HG03354 (cell line): ENCODE results near the gene NUP93.
"Not testable (repeated sequence)": the region's sequence is repeated elsewhere in the genome, so short reads cannot be mapped to it uniquely, and the experiment has no call there.

Experiments
- ATAC-seq: cut with Tn5 transposase; IDR thresholded peaks from one replicate; pipeline ENCODE4 v1.9.1; 2021; ENCODE audit warnings: mild to moderate bottlenecking; ENCODE audit not compliant: unreplicated experiment, poor library complexity, severe bottlenecking

Gene NUP93

GRCh38 chr16:56773532-56773931, 43.6 kb downstream of the NUP93 start:
- ATAC-seq: no peak

- ATAC-seq: no peak
These were observed 44.2 kb downstream of the NUP93 start for GRCh38 chr16:56774016-56774680.

- no peak for ATAC-seq
These were observed 45.2 kb downstream of the NUP93 start for GRCh38 chr16:56775162-56775561.

- no peak for ATAC-seq
These were observed 46.6 kb downstream of the NUP93 start for GRCh38 chr16:56776562-56776961.

GRCh38 chr16:56777001-56777400, 47.1 kb downstream of the NUP93 start:
- ATAC-seq: no peak

- ATAC-seq: no peak
These were observed 47.6 kb downstream of the NUP93 start for GRCh38 chr16:56777482-56777881.

- no peak for ATAC-seq
These were observed 50.0 kb downstream of the NUP93 start for GRCh38 chr16:56779906-56780305.

GRCh38 chr16:56780646-56781045, 50.7 kb downstream of the NUP93 start:
- ATAC-seq: no peak

GRCh38 chr16:56781528-56781961, 51.6 kb downstream of the NUP93 start:
- ATAC-seq: no peak

GRCh38 chr16:56783344-56783743, 53.4 kb downstream of the NUP93 start:
- ATAC-seq: no peak

- no peak for ATAC-seq
These were observed 55.4 kb downstream of the NUP93 start for GRCh38 chr16:56785317-56785716.

- no peak for ATAC-seq
These were observed 57.2 kb downstream of the NUP93 start for GRCh38 chr16:56787167-56787566.

- ATAC-seq: no peak
These were observed 58.5 kb downstream of the NUP93 start for GRCh38 chr16:56788435-56788834.

- ATAC-seq: no peak
These were observed 59.4 kb downstream of the NUP93 start for GRCh38 chr16:56789360-56789759.

GRCh38 chr16:56792967-56793366, 63.0 kb downstream of the NUP93 start:
- no peak for ATAC-seq

GRCh38 chr16:56793492-56793891, 63.6 kb downstream of the NUP93 start:
- no peak for ATAC-seq

- ATAC-seq: no peak
These were observed 65.1 kb downstream of the NUP93 start for GRCh38 chr16:56795011-56795410.

GRCh38 chr16:56797038-56797437, 67.1 kb downstream of the NUP93 start:
- ATAC-seq: not testable (repeated sequence)

GRCh38 chr16:56797861-56798260, 67.9 kb downstream of the NUP93 start:
- ATAC-seq: no peak

GRCh38 chr16:56798955-56799354, 69.0 kb downstream of the NUP93 start:
- ATAC-seq: no peak

- no peak for ATAC-seq
These were observed 70.4 kb downstream of the NUP93 start for GRCh38 chr16:56800355-56800754.

GRCh38 chr16:56801762-56802161, 71.8 kb downstream of the NUP93 start:
- ATAC-seq: no peak
